ENCODE results near the gene ADGRD1.

DNA sequence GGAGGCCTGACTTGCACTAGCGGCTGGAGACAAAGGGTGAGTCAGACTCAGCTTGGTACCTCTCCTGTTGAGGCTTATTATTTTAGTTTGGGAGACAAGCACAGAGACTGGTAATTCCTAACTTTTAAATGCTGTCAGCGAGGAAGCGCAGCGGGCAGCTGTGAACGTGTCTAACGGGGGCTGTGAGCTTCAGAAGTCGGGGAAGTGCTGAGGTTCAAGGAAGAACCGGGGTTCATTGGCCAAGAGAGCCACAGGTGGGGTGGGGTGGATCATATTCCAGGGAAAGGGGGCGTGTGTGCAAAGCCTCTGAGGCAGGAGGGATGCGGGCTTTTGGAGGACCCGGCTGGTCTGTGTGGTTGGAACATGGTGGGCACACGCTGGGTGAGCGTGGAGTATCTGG, 36.1 kb upstream of the ADGRD1 start:
- TF ChIP-seq, protein P1, sequence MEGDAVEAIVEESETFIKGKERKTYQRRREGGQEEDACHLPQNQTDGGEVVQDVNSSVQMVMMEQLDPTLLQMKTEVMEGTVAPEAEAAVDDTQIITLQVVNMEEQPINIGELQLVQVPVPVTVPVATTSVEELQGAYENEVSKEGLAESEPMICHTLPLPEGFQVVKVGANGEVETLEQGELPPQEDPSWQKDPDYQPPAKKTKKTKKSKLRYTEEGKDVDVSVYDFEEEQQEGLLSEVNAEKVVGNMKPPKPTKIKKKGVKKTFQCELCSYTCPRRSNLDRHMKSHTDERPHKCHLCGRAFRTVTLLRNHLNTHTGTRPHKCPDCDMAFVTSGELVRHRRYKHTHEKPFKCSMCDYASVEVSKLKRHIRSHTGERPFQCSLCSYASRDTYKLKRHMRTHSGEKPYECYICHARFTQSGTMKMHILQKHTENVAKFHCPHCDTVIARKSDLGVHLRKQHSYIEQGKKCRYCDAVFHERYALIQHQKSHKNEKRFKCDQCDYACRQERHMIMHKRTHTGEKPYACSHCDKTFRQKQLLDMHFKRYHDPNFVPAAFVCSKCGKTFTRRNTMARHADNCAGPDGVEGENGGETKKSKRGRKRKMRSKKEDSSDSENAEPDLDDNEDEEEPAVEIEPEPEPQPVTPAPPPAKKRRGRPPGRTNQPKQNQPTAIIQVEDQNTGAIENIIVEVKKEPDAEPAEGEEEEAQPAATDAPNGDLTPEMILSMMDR (IDR thresholded peaks at IDR 0.05): no peak
- no peak for TF ChIP-seq ATF1 (CRISPR knock-in tag; IDR thresholded peaks at IDR 0.05)
- TF ChIP-seq, protein P2, sequence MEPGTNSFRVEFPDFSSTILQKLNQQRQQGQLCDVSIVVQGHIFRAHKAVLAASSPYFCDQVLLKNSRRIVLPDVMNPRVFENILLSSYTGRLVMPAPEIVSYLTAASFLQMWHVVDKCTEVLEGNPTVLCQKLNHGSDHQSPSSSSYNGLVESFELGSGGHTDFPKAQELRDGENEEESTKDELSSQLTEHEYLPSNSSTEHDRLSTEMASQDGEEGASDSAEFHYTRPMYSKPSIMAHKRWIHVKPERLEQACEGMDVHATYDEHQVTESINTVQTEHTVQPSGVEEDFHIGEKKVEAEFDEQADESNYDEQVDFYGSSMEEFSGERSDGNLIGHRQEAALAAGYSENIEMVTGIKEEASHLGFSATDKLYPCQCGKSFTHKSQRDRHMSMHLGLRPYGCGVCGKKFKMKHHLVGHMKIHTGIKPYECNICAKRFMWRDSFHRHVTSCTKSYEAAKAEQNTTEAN (CRISPR knock-in tag; IDR thresholded peaks at IDR 0.05): no peak
- TF ChIP-seq, protein P3, sequence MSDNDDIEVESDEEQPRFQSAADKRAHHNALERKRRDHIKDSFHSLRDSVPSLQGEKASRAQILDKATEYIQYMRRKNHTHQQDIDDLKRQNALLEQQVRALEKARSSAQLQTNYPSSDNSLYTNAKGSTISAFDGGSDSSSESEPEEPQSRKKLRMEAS (CRISPR knock-in tag; IDR thresholded peaks at IDR 0.05): no peak

Measured in WTC11 (cell line).